Smooth muscle cell (in vitro differentiated cells): ENCODE results near the gene AHNAK. TPM values are rescaled to one million over a fixed set of nuclear protein-coding genes. Genes with fewer than 3 reads are reported as not detected.

Source experiments
- DNase-seq: peaks from one replicate; lab custom pipeline; 2025; ENCODE audit not compliant: unreplicated experiment; lab: John Stamatoyannopoulos, UW
- H2AFZ ChIP-seq: fragments of 200-600 bp; sonication (generic); 2 replicates; pipeline ENCODE4 v1.6.0; 2016; ENCODE audit warnings: antibody characterized with exemption, low read depth, mild to moderate bottlenecking
- H3F3A ChIP-seq: fragments of 200-600 bp; sonication (generic); 2 replicates; pipeline ENCODE4 v1.6.0; 2017; ENCODE audit warnings: antibody characterized with exemption, low read depth
- H3K27ac ChIP-seq: fragments of 200-600 bp; sonication (generic); 2 replicates; pipeline ENCODE4 v1.5.1; 2016; ENCODE audit warnings: low read depth, mild to moderate bottlenecking
- H3K27me3 ChIP-seq: fragments of 200-600 bp; sonication (generic); 2 replicates; pipeline ENCODE4 v1.6.1; 2016; ENCODE audit warnings: low read depth, mild to moderate bottlenecking
- H3K36me3 ChIP-seq: fragments of 200-600 bp; sonication (generic); 2 replicates; pipeline ENCODE4 v1.5.1; 2016; ENCODE audit warnings: low read depth
- H3K4me1 ChIP-seq: fragments of 200-600 bp; sonication (generic); 2 replicates; pipeline ENCODE4 v1.5.1; 2016; ENCODE audit warnings: low read depth
- H3K4me2 ChIP-seq: fragments of 200-600 bp; sonication (generic); 2 replicates; pipeline ENCODE4 v1.6.0; 2016; ENCODE audit warnings: mild to moderate bottlenecking
- H3K4me3 ChIP-seq: fragments of 200-600 bp; sonication (generic); 2 replicates; pipeline ENCODE4 v1.5.1; 2016; ENCODE audit warnings: mild to moderate bottlenecking
- H3K79me2 ChIP-seq: fragments of 200-600 bp; sonication (generic); 2 replicates; pipeline ENCODE4 v1.6.0; 2016; ENCODE audit warnings: low read depth, mild to moderate bottlenecking
- H3K9ac ChIP-seq: fragments of 200-600 bp; sonication (generic); 2 replicates; pipeline ENCODE4 v1.6.0; 2016; ENCODE audit warnings: low read depth
- H3K9me3 ChIP-seq: fragments of 200-600 bp; sonication (generic); replicated peaks from 2 replicates; pipeline ENCODE4 v1.5.1; 2016; ENCODE audit warnings: low read depth
- H4K20me1 ChIP-seq: fragments of 200-600 bp; sonication (generic); 2 replicates; pipeline ENCODE4 v1.6.0; 2016; ENCODE audit warnings: low read depth
- WGBS: methylation state at CpG from one replicate; pipeline ENCODE4 v1.1.7; 2016; ENCODE audit warnings: low lambda C conversion rate; 5-methylcytosine and 5-hydroxymethylcytosine counted together
- polyA plus RNA-seq: library from polyadenylated mRNA; unstranded; fragments of >200 nt; fragmentation: Nextera tagmentation; extraction: Ambion mirVana; gene quantifications from 2 replicates; pipeline ENCODE4 v1.2.1, GENCODE V29; 2016
- total RNA-seq: library from RNA; depleted of rRNA; stranded (reverse); fragments of >200 nt; gene quantifications from 2 replicates; pipeline ENCODE4 v1.2.3, GENCODE V29; 2014
- TF ChIP-seq, protein P1 (sequence below): fragments of 200-600 bp; sonication (generic); IDR thresholded peaks from 2 replicates; pipeline ENCODE4 v1.5.1; 2017; ENCODE audit warnings: borderline replicate concordance, mild to moderate bottlenecking, antibody characterized with exemption; ENCODE audit not compliant: insufficient read depth, poor library complexity, severe bottlenecking

Gene AHNAK
- total and polyA plus RNA-seq, 2 experiments from 2014 or later, result 27.2 to 229 TPM

- Histone ChIP-seq H3K9ac (no peak overlapping the region), H3K36me3 (no peaks in the 10 kb centered on the region), H3K27me3 (no peaks in the 10 kb centered on the region), H3K4me3 (no peak overlapping the region), H3K4me2 (peak overlapping the region; percentile 93), H3K27ac (peak overlapping the region; percentile 67), H3K4me1 (peaks cover 24% of the 10 kb centered on the region), H2AFZ (no peak overlapping the region), H4K20me1 (peaks cover 94% of the 10 kb centered on the region), H3F3A (peaks cover 6% of the 10 kb centered on the region), H3K79me2 (peaks cover 96% of the 10 kb centered on the region), H3K9me3 (no peaks in the 10 kb centered on the region)
- DNase-seq, result no peak
- WGBS, result 69% methylated on average over 16 of the region's 16 CpGs
- TF ChIP-seq, protein P1, sequence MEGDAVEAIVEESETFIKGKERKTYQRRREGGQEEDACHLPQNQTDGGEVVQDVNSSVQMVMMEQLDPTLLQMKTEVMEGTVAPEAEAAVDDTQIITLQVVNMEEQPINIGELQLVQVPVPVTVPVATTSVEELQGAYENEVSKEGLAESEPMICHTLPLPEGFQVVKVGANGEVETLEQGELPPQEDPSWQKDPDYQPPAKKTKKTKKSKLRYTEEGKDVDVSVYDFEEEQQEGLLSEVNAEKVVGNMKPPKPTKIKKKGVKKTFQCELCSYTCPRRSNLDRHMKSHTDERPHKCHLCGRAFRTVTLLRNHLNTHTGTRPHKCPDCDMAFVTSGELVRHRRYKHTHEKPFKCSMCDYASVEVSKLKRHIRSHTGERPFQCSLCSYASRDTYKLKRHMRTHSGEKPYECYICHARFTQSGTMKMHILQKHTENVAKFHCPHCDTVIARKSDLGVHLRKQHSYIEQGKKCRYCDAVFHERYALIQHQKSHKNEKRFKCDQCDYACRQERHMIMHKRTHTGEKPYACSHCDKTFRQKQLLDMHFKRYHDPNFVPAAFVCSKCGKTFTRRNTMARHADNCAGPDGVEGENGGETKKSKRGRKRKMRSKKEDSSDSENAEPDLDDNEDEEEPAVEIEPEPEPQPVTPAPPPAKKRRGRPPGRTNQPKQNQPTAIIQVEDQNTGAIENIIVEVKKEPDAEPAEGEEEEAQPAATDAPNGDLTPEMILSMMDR, result no peak
Measured at GRCh38 chr11:62540804-62541701, 5.6 kb downstream of the AHNAK start.

DNA sequence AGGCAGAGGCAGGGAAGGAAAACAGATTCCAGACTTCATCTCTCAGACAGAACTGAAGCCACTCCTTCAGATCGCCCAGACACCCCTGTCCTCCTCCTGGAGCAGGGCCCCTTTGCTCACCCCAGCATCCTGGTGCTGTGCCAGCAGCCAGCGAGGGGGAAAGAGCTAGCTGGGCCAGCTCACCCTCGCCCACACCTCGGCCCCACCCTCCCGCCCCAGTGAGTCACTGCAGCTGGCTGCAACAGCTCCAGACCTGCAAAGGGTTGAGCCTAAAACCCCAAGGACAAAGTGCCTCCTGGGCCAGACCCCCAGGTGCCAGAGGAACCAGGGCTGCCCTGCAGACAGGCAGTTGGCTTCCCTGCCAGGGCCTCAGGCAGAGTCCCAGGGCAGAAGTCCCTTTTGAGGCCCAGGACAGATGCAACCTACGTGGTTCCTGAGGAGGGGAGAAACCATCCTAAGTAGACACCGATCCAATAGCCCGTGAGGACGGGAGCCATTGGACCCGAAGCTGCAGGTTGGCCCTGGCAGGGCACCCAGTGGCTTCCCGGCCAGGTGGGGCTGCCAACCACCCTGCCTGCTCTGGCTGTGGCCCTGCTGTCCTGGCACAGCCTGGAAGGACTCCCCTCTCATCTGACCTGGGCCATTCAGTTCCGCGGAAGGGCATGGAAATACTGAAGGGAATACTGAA lies 7.2 kb downstream of the AHNAK start:
- no peak overlapping the region for H3K9ac ChIP-seq
- H3K9me3 ChIP-seq, result no peaks in the 10 kb centered on the region
- peak; percentile 59 for DNase-seq
- no peaks in the 10 kb centered on the region for H3K27me3 ChIP-seq
- no peaks in the 10 kb centered on the region for H3K36me3 ChIP-seq
- peaks cover 19% of the 10 kb centered on the region for H3K4me1 ChIP-seq
- peak overlapping the region; percentile 67 for H3K27ac ChIP-seq
- peaks cover 98% of the 10 kb centered on the region for H3K79me2 ChIP-seq
- TF ChIP-seq, protein P1, result no peak
- H3K4me2 ChIP-seq, result peak overlapping the region; percentile 93
- no peak overlapping the region for H2AFZ ChIP-seq
- peaks cover 6% of the 10 kb centered on the region for H3F3A ChIP-seq
- H4K20me1 ChIP-seq, result peaks cover 100% of the 10 kb centered on the region
- WGBS, result 54% methylated on average over 11 of the region's 13 CpGs
- no peak overlapping the region for H3K4me3 ChIP-seq

DNA sequence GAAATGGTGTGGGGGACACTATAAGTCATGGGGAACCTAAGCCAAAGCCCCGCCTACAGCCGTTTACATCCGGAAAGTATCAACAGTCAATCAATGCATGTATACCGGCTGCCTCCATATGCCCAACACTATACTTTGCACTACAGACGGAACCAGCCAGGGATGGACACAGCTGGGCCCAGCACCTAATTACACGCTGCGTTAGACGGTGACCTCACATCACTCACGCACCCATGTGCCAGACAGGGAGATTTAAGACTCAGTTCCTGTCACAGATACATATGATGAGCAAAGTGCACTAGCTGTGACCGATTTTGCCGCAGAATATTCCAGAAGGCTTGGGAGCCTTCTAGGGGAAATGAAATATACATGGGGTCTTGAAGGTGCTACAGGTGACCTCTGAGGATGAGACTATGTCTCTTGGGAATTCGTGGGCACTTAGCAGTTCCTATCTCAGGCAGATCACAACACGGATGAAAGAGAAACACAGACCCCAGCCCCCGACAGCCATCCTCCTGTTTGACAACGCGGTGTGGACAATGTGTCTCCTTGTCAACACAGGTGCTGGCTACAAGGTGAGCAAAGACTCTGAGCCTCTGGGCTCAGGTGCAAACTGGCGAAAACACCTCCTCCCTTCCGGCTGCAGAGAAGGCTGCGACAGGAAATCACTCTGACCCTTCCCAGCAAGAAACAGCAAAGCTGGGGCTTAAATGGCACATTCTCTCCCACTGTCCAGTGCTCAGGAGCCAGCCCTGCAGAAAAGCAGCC lies 8.0 kb downstream of the AHNAK start:
- Histone ChIP-seq H3K27ac (peak overlapping the region; percentile 47), H3K27me3 (no peaks in the 10 kb centered on the region), H3K4me3 (no peak overlapping the region), H3K4me2 (peak overlapping the region; percentile 93), H3K79me2 (peaks cover 94% of the 10 kb centered on the region), H3K9ac (no peak overlapping the region), H2AFZ (no peak overlapping the region), H3F3A (peaks cover 6% of the 10 kb centered on the region), H3K4me1 (peaks cover 14% of the 10 kb centered on the region), H3K9me3 (no peaks in the 10 kb centered on the region), H4K20me1 (peaks cover 100% of the 10 kb centered on the region), H3K36me3 (no peaks in the 10 kb centered on the region)
- WGBS, result 79% methylated on average over 19 of the region's 19 CpGs
- DNase-seq, result no peak
- TF ChIP-seq, protein P1, result no peak
